Neural cell (in vitro differentiated cells): Measurements from ENCODE around the gene MSI2. TPM values are rescaled to one million over a fixed set of nuclear protein-coding genes. Genes with fewer than 3 reads are reported as not detected.

Source experiments
- H2AFZ ChIP-seq: fragments of 200-600, 300-800 bp; sonication (generic), shearing (Covaris generic); 2 replicates; pipeline ENCODE4 v1.6.0; 2014; ENCODE audit warnings: low read depth, mild to moderate bottlenecking, antibody characterized with exemption, low read length, moderate library complexity
- H3F3A ChIP-seq: fragments of 200-600 bp; shearing (Covaris generic); 2 replicates; pipeline ENCODE4 v1.6.1; 2016; ENCODE audit warnings: mild to moderate bottlenecking, moderate library complexity, mixed read lengths, antibody characterized with exemption, low read length; ENCODE audit not compliant: insufficient read depth, poor library complexity, severe bottlenecking
- H3K27ac ChIP-seq: fragments of 200-600, 300-800 bp; sonication (generic), shearing (Covaris generic); 2 replicates; pipeline ENCODE4 v1.5.1; 2014; ENCODE audit warnings: mild to moderate bottlenecking, low read length, moderate library complexity
- H3K27me3 ChIP-seq: fragments of 300-800, 200-600 bp; sonication (generic), shearing (Covaris generic); 2 replicates; pipeline ENCODE4 v1.6.0; 2014; ENCODE audit warnings: mild to moderate bottlenecking, low read depth, low read length, moderate library complexity; ENCODE audit not compliant: insufficient read depth
- H3K36me3 ChIP-seq: fragments of 300-800, 200-600 bp; sonication (generic), shearing (Covaris generic); 2 replicates; pipeline ENCODE4 v1.5.1; 2014; ENCODE audit warnings: mild to moderate bottlenecking, antibody characterized with exemption, low read length, moderate library complexity; ENCODE audit not compliant: insufficient read depth
- H3K4me2 ChIP-seq: fragments of 300-800, 200-600 bp; sonication (generic), shearing (Covaris generic); 2 replicates; pipeline ENCODE4 v1.6.0; 2014; ENCODE audit warnings: mild to moderate bottlenecking, low read length
- H3K4me3 ChIP-seq: fragments of 300-800, 200-600 bp; sonication (generic), shearing (Covaris generic); 2 replicates; pipeline ENCODE4 v1.5.1; 2014; ENCODE audit warnings: mild to moderate bottlenecking, low read length, moderate library complexity
- H3K79me2 ChIP-seq: fragments of 200-600 bp; shearing (Covaris generic); replicated peaks from 2 replicates; pipeline ENCODE4 v1.6.0; 2014; ENCODE audit warnings: mild to moderate bottlenecking, low read length, moderate library complexity; ENCODE audit not compliant: insufficient read depth
- H3K9ac ChIP-seq: fragments of 300-800, 200-600 bp; sonication (generic), shearing (Covaris generic); 2 replicates; pipeline ENCODE4 v1.6.1; 2016; ENCODE audit warnings: mild to moderate bottlenecking, low read length, mixed read lengths
- H3K9me2 ChIP-seq: fragments of 200-600 bp; shearing (Covaris generic); 2 replicates; pipeline ENCODE4 v1.6.1; 2016; ENCODE audit warnings: mild to moderate bottlenecking, low read length, mixed read lengths; ENCODE audit not compliant: insufficient read depth
- H3K9me3 ChIP-seq: fragments of 200-600, 300-800 bp; sonication (generic), shearing (Covaris generic); 2 replicates; pipeline ENCODE4 v1.6.1; 2016; ENCODE audit warnings: mild to moderate bottlenecking, mixed run types, low read length, moderate library complexity, mixed read lengths
- H4K20me1 ChIP-seq: fragments of 200-600 bp; shearing (Covaris generic); 2 replicates; pipeline ENCODE4 v1.6.1; 2016; ENCODE audit warnings: mild to moderate bottlenecking, mixed run types; ENCODE audit not compliant: insufficient read depth
- CTCF ChIP-seq: fragments of 450-650 bp; IDR thresholded peaks from 2 replicates; pipeline ENCODE4 v1.5.1; 2014; ENCODE audit warnings: antibody characterized with exemption, mild to moderate bottlenecking, moderate library complexity; ENCODE audit not compliant: poor library complexity, severe bottlenecking
- EP300 ChIP-seq: fragments of 450-650 bp; conservative IDR thresholded peaks from 2 replicates; pipeline ENCODE4 v1.6.1; 2014; ENCODE audit warnings: antibody characterized with exemption, mild to moderate bottlenecking, moderate library complexity; ENCODE audit not compliant: poor library complexity, severe bottlenecking
- EZH2 ChIP-seq: fragments of 200-600, 300-800 bp; shearing (Covaris generic), sonication (generic); IDR thresholded peaks from 2 replicates; pipeline ENCODE4 v1.6.1; 2014; ENCODE audit warnings: antibody characterized with exemption, low read length, borderline replicate concordance, mild to moderate bottlenecking; ENCODE audit not compliant: insufficient read depth, poor library complexity, severe bottlenecking
- MXI1 ChIP-seq: fragments of 450-650 bp; conservative IDR thresholded peaks from 2 replicates; pipeline ENCODE4 v1.6.1; 2014; ENCODE audit warnings: antibody characterized with exemption, mild to moderate bottlenecking; ENCODE audit not compliant: poor library complexity, severe bottlenecking
- POLR2AphosphoS5 ChIP-seq: IDR thresholded peaks from 2 replicates; pipeline ENCODE4 v1.6.1; 2012
- RAD21 ChIP-seq: fragments of 450-650 bp; conservative IDR thresholded peaks from 2 replicates; pipeline ENCODE4 v1.6.1; 2014; ENCODE audit warnings: antibody characterized with exemption, mild to moderate bottlenecking, moderate library complexity
- REST ChIP-seq: IDR thresholded peaks from 2 replicates; pipeline ENCODE4 v1.6.1; 2012; ENCODE audit warnings: borderline replicate concordance
- SMC3 ChIP-seq: fragments of 450-650 bp; conservative IDR thresholded peaks from 2 replicates; pipeline ENCODE4 v1.6.1; 2014; ENCODE audit warnings: antibody characterized with exemption, mild to moderate bottlenecking, moderate library complexity; ENCODE audit not compliant: poor library complexity
- TAF1 ChIP-seq: IDR thresholded peaks from 2 replicates; pipeline ENCODE4 v1.6.1; 2012; ENCODE audit warnings: low read depth
- polyA plus RNA-seq: library from polyadenylated mRNA; depleted of rRNA; stranded (reverse); fragments of >200 nt; gene quantifications from 2 replicates; pipeline ENCODE4 v1.2.3, GENCODE V29; 2014

Gene MSI2
- polyA plus RNA-seq, 1 donor from 2014 or later, result 61.4 TPM

GRCh38 chr17:57493171-57493570 lies 236.8 kb downstream of the MSI2 start:
- H3K79me2 ChIP-seq, result peaks cover 41% of the 10 kb centered on the region

GRCh38 chr17:57493625-57494024 lies 237.3 kb downstream of the MSI2 start:
- Histone ChIP-seq H3K4me2 (no peak overlapping the region), H2AFZ (no peak overlapping the region), H3K27ac (no peak overlapping the region), H3K36me3 (no peaks in the 10 kb centered on the region), H3K4me3 (no peak overlapping the region), H3K79me2 (peaks cover 40% of the 10 kb centered on the region), H4K20me1 (peaks cover 3% of the 10 kb centered on the region), H3F3A (no peaks in the 10 kb centered on the region), H3K9me2 (no peaks in the 10 kb centered on the region), H3K9me3 (no peaks in the 10 kb centered on the region), H3K9ac (no peak overlapping the region), H3K27me3 (no peaks in the 10 kb centered on the region)
- no peak for TF ChIP-seq RAD21
- no peak for TF ChIP-seq POLR2AphosphoS5
- no peak for TF ChIP-seq MXI1
- no peak for TF ChIP-seq REST
- no peak for TF ChIP-seq CTCF
- no peak for TF ChIP-seq EZH2

More at GRCh38 chr17:57493171-57493570, 236.8 kb downstream of the MSI2 start:
- TF ChIP-seq REST, result no peak
- no peak for TF ChIP-seq TAF1
- no peak for TF ChIP-seq MXI1
- TF ChIP-seq POLR2AphosphoS5, result no peak
- no peak for TF ChIP-seq EP300
- no peak for TF ChIP-seq SMC3
- no peak for TF ChIP-seq CTCF
- TF ChIP-seq RAD21, result no peak
- no peak for TF ChIP-seq EZH2
- H2AFZ ChIP-seq, result no peak overlapping the region
- no peaks in the 10 kb centered on the region for H3K9me3 ChIP-seq
- H4K20me1 ChIP-seq, result peaks cover 3% of the 10 kb centered on the region
- H3K27ac ChIP-seq, result no peak overlapping the region
- no peak overlapping the region for H3K9ac ChIP-seq
- H3K4me2 ChIP-seq, result no peak overlapping the region
- H3K27me3 ChIP-seq, result no peaks in the 10 kb centered on the region
- no peaks in the 10 kb centered on the region for H3K36me3 ChIP-seq
- no peaks in the 10 kb centered on the region for H3K9me2 ChIP-seq
- no peak overlapping the region for H3K4me3 ChIP-seq
- no peaks in the 10 kb centered on the region for H3F3A ChIP-seq
